GM06990 (cell line): ENCODE results near the gene ZDHHC3.

Experiments used
- DNase-seq: peaks from one replicate; pipeline ENCODE4 v3.0.0-alpha.2; 2011; ENCODE audit not compliant: insufficient read length; ENCODE audit errors: extremely low read depth
- H3K27me3 ChIP-seq: replicated peaks from 2 replicates; pipeline ENCODE4 v1.6.0; 2011; ENCODE audit warnings: low read length; ENCODE audit not compliant: control insufficient read depth, insufficient read depth
- H3K36me3 ChIP-seq: 2 replicates; pipeline ENCODE4 v1.5.1; 2011; ENCODE audit warnings: low read length; ENCODE audit not compliant: control insufficient read depth, insufficient read depth
- H3K4me3 ChIP-seq: replicated peaks from 2 replicates; pipeline ENCODE4 v1.5.1; 2011; ENCODE audit warnings: low read depth, mild to moderate bottlenecking, control low read depth, low read length
- TF ChIP-seq, protein P1 (sequence below): IDR thresholded peaks from 2 replicates; pipeline ENCODE4 v1.5.1; 2011; ENCODE audit warnings: low read length, control low read depth, mild to moderate bottlenecking, inconsistent platforms; ENCODE audit not compliant: insufficient read depth, poor library complexity, severe bottlenecking

Gene ZDHHC3

DNA sequence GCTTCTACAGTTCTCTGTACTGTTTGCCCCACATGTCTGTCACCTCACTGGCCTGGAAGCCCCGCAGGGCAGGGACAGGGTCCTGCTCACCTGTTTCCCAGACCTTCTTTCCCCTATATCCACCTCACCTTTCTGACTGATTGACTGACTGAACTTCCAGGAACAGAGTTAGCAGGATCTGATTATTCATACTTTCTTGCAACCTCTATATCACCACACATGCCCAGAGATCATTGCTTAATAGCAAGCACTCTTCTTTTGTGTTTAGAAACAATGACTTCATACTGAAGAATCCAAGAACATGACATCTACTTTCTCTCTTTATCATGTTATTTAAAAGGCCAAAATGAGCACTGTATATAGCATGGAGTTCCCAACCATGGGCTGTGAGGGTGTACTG, 32.1 kb upstream of the ZDHHC3 start:
- Histone ChIP-seq H3K36me3 (peaks cover 19% of the 10 kb centered on the region), H3K4me3 (no peak overlapping the region), H3K27me3 (no peaks in the 10 kb centered on the region)
- TF ChIP-seq, protein P1, sequence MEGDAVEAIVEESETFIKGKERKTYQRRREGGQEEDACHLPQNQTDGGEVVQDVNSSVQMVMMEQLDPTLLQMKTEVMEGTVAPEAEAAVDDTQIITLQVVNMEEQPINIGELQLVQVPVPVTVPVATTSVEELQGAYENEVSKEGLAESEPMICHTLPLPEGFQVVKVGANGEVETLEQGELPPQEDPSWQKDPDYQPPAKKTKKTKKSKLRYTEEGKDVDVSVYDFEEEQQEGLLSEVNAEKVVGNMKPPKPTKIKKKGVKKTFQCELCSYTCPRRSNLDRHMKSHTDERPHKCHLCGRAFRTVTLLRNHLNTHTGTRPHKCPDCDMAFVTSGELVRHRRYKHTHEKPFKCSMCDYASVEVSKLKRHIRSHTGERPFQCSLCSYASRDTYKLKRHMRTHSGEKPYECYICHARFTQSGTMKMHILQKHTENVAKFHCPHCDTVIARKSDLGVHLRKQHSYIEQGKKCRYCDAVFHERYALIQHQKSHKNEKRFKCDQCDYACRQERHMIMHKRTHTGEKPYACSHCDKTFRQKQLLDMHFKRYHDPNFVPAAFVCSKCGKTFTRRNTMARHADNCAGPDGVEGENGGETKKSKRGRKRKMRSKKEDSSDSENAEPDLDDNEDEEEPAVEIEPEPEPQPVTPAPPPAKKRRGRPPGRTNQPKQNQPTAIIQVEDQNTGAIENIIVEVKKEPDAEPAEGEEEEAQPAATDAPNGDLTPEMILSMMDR, result no peak
- DNase-seq, result no peak

DNA sequence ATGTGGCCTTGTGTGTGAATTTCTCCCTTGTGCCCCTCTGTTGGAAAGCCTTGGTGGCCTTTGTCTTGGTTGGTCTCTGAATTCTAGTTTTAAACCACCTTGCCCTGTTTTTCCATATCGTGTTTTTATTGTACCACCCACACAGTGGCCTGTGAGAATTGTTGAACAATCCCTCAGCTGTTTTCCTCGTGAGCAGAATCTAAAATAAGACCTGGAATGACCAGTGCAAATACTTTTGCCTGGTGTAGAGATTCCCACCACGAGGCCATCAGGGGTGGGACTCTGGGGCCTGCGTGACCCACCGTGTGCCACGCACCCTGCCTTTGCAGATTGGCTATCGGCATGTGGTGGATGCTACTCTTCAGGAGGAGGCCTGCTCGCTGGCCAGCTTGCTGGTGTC, 31.1 kb upstream of the ZDHHC3 start:
- Histone ChIP-seq H3K27me3 (no peaks in the 10 kb centered on the region), H3K4me3 (no peak overlapping the region), H3K36me3 (peaks cover 19% of the 10 kb centered on the region)
- TF ChIP-seq, protein P1, result no peak
- DNase-seq, result no peak

DNA sequence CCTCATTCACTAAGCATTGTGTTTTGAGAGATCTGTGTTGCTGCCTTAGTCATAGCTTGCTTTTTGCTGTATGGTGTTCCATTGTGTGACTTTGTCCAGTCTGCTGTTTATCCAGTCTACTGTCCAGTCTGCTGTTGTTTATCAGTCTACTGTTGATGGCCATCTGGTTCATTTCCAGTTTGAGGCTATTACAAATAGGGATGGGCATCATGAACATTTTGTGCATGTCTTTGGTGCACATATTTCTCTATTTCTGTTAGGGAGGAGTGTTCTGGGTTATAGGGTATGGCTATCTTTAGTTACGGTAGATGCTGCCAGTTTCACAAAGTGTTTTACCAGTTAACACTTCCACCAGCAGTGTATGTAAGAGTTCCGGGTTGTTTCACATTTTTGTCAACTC, 27.9 kb upstream of the ZDHHC3 start:
- H3K27me3 ChIP-seq, result no peaks in the 10 kb centered on the region
- TF ChIP-seq, protein P1, result no peak
- H3K36me3 ChIP-seq, result peaks cover 17% of the 10 kb centered on the region

DNA sequence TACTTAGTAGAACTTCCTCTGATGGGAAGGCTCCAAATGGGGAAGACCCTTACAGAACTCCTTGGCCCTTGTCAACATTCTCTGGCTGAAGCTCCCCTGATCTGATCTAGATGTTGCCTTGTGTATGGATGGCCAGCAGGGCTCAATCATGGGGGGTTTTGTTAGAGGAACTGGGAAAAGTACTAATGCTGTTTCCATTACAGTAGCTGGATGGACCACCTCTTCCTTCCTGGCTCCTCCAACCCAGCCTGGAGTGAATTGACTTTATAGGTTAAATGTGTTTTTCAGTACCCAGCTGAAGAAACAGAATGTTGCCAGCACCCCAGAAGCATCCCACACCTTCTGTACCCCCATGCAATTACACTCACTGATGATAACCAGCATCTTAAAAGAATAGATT, 27.4 kb upstream of the ZDHHC3 start:
- Histone ChIP-seq H3K4me3 (no peak overlapping the region), H3K36me3 (peaks cover 17% of the 10 kb centered on the region), H3K27me3 (no peaks in the 10 kb centered on the region)
- TF ChIP-seq, protein P1, result no peak
- DNase-seq, result no peak

More for the DNA sequence above, 27.9 kb upstream of the ZDHHC3 start:
- no peak for DNase-seq
- H3K4me3 ChIP-seq, result no peak overlapping the region

DNA sequence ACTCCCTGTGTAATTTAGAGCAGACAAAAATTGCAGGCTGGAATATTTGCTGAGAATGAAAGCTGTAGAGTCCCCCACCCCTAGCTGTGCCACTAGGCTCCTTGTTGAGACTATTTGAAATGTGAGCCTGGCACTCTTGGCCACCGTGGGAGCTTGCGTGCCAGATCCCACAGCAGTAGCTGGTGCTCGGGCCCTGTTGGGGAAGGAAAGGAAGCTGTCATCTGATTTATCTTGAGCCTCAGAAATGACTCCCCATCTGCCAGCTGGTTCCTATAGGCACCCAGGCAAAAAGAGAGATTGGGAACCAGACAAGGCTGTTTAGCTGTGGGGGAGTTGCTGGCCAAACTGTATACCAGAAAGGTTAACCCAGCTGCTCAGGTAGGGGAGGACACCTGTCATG, 26.7 kb upstream of the ZDHHC3 start:
- Histone ChIP-seq H3K4me3 (no peak overlapping the region), H3K36me3 (peaks cover 14% of the 10 kb centered on the region), H3K27me3 (no peaks in the 10 kb centered on the region)
- no peak for DNase-seq
- TF ChIP-seq, protein P1, result no peak

DNA sequence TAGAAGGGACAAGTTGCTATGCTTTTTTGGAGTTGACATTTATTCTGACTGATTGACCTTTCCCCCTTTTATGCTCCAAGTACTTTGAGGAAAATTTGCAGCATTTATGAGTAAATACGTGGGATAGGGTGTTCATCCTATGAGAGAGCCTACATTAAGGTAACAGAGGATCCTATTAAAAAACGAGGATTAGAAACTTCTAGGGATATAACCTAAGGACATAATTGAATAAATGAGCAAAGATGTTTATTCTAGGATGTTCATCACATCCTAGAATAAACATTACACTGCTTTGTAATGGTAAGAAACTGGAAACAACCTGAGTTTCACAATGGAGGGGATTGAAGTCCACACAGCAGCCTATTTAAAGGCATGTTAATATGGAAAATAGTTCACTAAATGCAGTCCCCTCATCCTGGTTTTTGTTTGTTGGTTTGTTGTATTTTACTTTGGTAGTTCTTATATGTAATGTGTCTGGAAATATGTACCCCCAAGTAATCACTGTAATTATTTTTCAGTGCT, 26.2 kb upstream of the ZDHHC3 start:
- Histone ChIP-seq H3K4me3 (no peak overlapping the region), H3K27me3 (no peaks in the 10 kb centered on the region), H3K36me3 (peaks cover 10% of the 10 kb centered on the region)
- TF ChIP-seq, protein P1, result no peak
- DNase-seq, result no peak
